ENCODE data around the gene DDX24. TPM values are rescaled to one million over a fixed set of nuclear protein-coding genes. Genes with fewer than 3 reads are reported as not detected.

DDX24 gene
- total RNA-seq, 1 experiment from 2014 or later = 217 TPM

DNA sequence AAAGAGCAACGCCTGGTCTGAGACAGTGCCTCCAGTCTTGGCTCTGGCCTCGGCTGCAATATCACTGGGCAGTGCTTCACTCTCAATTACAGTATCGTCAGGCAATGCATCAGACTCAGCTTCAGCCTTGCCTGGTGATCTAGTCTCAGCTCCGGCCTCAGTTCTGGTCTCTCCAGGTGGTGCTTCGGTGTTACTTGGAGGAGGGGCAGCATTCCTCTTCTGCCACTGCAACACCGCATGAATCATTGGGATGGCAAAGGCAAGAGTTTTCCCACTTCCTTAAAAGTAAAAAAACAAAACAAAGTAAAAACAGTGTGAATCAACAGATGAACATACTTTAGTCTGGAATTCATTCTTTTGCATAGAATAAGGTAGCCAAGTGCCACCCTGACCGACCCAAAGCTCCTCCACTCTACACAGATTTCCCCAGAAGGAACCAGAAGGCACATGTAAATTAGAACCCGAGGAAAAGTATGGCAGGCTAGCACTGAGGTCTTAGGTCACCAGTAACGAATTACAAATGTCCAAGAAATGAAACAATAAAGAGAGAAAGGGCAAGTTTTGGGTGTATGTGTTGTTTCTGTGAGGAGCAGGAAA is 18.6 kb downstream of the DDX24 start:
- Histone ChIP-seq H3K27me3 (ENCODE audit: low read length) (no peaks in the 10 kb centered on the region), H3K79me2 (ENCODE audit: low read length) (peaks cover 93% of the 10 kb centered on the region), H2AFZ (ENCODE audit: low read length) (no peak overlapping the region), H3K4me2 (ENCODE audit: low read depth, low read length, poor library complexity, severe bottlenecking) (no peak overlapping the region), H3K36me3 (ENCODE audit: insufficient read depth, low read length) (peaks cover 51% of the 10 kb centered on the region), H3K9ac (ENCODE audit: low read length) (no peak overlapping the region), H3K9me3 (ENCODE audit: low read length) (no peaks in the 10 kb centered on the region), H4K20me1 (ENCODE audit: insufficient read depth, low read depth, low read length) (peaks cover 61% of the 10 kb centered on the region), H3K4me1 (ENCODE audit: low read length) (peaks cover 6% of the 10 kb centered on the region; the same call in 1 of the 2 replicates), H3K9me2 (replicated peaks; ENCODE audit: insufficient read depth, low read length) (no peaks in the 10 kb centered on the region), H3K4me3 (ENCODE audit: low read length) (no peak overlapping the region), H3K27ac (ENCODE audit: low read length) (no peak overlapping the region)
- DNase-seq = no peak

DNA sequence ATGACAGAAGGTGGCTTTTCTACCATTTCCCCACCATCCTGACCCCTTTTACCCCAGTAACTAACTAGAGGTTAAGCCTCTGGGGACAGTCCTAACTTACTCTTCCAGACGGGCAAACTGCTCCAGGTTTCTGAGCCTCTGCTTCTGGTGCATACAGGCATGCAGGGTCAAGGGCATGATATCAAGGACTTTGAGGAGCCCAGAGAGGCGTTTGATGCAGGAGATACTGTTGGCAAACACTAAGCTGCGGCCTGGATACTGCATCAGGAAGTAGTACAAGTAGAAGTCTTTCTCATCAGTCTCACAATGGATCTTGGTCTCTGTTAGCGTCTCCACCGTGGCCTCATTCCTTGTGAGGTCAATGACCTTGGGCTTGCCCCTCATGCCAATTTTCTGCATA is 21.0 kb downstream of the DDX24 start:
- Histone ChIP-seq H3K4me1 (ENCODE audit: low read length) (peaks cover 6% of the 10 kb centered on the region; the same call in 1 of the 2 replicates), H3K27me3 (ENCODE audit: low read length) (no peaks in the 10 kb centered on the region), H3K9ac (ENCODE audit: low read length) (no peak overlapping the region), H3K27ac (ENCODE audit: low read length) (no peak overlapping the region), H3K4me2 (ENCODE audit: low read depth, low read length, poor library complexity, severe bottlenecking) (no peak overlapping the region), H3K4me3 (ENCODE audit: low read length) (no peak overlapping the region), H3K9me2 (replicated peaks; ENCODE audit: insufficient read depth, low read length) (no peaks in the 10 kb centered on the region), H3K36me3 (ENCODE audit: insufficient read depth, low read length) (peaks cover 73% of the 10 kb centered on the region), H2AFZ (ENCODE audit: low read length) (no peak overlapping the region), H3K79me2 (ENCODE audit: low read length) (peaks cover 71% of the 10 kb centered on the region), H3K9me3 (ENCODE audit: low read length) (no peaks in the 10 kb centered on the region), H4K20me1 (ENCODE audit: insufficient read depth, low read depth, low read length) (peaks cover 54% of the 10 kb centered on the region)
- DNase-seq = no peak

DNA sequence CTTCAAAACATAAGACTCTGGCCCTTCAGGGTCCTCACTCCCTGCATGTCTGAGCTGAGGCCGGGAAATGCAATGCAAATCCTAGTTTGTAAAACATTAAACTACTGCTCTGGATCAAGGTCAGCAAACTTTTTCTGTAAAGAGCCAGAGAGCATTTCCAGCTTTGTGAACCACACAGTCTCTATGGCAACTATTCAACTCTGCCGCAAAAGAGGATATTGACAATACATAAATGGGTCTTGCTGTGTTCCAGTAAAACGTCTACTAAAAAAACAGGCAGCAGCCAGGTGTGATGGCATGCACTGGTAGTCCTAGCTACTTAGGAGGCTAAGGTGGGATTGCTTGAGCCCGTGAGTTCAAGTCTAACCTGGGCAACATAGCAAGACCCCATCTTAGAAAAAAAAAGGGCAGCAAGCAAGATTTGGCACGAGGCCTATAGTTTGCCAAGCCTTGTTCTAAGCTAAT is 22.3 kb downstream of the DDX24 start:
- Histone ChIP-seq H3K9ac (ENCODE audit: low read length) (no peak overlapping the region), H3K4me2 (ENCODE audit: low read depth, low read length, poor library complexity, severe bottlenecking) (no peak overlapping the region), H3K36me3 (ENCODE audit: insufficient read depth, low read length) (peaks cover 85% of the 10 kb centered on the region), H3K27ac (ENCODE audit: low read length) (no peak overlapping the region), H4K20me1 (ENCODE audit: insufficient read depth, low read depth, low read length) (peaks cover 44% of the 10 kb centered on the region), H3K4me3 (ENCODE audit: low read length) (no peak overlapping the region), H3K79me2 (ENCODE audit: low read length) (peaks cover 58% of the 10 kb centered on the region), H3K9me2 (replicated peaks; ENCODE audit: insufficient read depth, low read length) (no peaks in the 10 kb centered on the region), H2AFZ (ENCODE audit: low read length) (no peak overlapping the region), H3K4me1 (ENCODE audit: low read length) (no peaks in the 10 kb centered on the region), H3K27me3 (ENCODE audit: low read length) (no peaks in the 10 kb centered on the region), H3K9me3 (ENCODE audit: low read length) (no peaks in the 10 kb centered on the region)
- no peak for DNase-seq

DNA sequence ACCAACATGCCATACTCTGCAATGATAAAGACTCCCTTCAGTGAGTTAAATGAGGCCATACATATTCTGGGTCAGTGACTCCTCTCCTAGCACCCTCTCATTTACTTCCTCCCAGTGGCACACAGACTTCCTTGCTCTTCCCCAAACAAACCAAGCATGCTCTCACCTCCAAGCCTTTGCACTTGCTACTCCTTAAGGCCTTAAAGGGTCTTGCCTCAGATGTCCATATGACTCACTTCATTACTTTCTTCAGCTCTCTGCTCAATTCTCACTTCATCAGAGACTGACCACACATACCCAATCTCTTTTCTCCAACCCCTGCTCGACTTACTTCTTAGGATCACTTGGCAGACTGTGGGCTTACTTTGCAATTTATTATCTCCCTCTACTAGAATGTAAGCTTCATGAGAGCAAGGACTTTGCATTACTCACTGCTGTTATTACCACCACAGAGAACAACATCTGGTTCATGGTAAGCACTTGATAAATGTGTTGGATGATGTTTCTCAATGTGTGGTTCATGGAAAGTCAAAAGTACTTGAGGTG is 22.8 kb downstream of the DDX24 start:
- Histone ChIP-seq H4K20me1 (ENCODE audit: insufficient read depth, low read depth, low read length) (peaks cover 40% of the 10 kb centered on the region), H3K27ac (ENCODE audit: low read length) (no peak overlapping the region), H2AFZ (ENCODE audit: low read length) (no peak overlapping the region), H3K4me1 (ENCODE audit: low read length) (no peaks in the 10 kb centered on the region), H3K27me3 (ENCODE audit: low read length) (no peaks in the 10 kb centered on the region), H3K36me3 (ENCODE audit: insufficient read depth, low read length) (peaks cover 85% of the 10 kb centered on the region), H3K9me3 (ENCODE audit: low read length) (no peaks in the 10 kb centered on the region), H3K9ac (ENCODE audit: low read length) (no peak overlapping the region), H3K79me2 (ENCODE audit: low read length) (peaks cover 53% of the 10 kb centered on the region), H3K4me2 (ENCODE audit: low read depth, low read length, poor library complexity, severe bottlenecking) (no peak overlapping the region), H3K9me2 (replicated peaks; ENCODE audit: insufficient read depth, low read length) (no peaks in the 10 kb centered on the region), H3K4me3 (ENCODE audit: low read length) (no peak overlapping the region)
- DNase-seq = no peak

DNA sequence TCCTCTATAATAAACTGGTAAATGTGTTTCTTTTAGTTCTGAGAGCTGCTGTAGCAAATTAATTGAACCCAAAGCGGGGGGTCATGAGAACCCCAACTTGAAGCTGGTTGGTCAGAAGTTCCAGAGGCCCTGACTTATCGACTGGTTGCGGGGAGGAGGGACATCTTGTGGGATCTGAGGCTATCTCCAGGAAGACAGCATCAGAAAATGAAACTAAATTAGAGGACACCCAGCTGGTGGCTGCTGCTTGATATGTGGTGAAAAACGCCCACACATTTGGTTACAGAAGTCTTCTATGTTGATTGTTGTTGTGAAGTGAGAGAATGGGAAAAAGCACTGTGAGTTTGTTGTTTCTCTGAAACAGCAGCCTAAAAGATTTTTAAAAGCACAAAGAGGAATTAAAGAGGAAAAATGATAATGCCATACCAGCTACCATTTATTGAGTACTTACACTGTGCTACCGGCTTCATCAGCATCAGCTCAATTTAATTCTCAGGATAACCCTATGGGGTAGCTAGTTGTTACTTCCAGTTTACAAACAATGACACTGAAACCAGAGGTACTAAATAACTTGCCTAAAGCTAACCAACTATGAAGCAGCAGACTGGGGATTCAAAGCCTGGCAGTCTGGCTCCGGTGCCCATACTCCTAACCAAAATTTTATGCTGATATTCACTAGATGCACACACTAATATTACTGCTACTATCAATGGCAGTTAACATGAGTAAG is 24.3 kb downstream of the DDX24 start:
- no peaks in the 10 kb centered on the region for H3K4me1 ChIP-seq (ENCODE audit: low read length)
- DNase-seq = no peak
- H3K4me2 ChIP-seq (ENCODE audit: low read depth, low read length, poor library complexity, severe bottlenecking) = no peak overlapping the region
- H3K4me3 ChIP-seq (ENCODE audit: low read length) = no peak overlapping the region
- no peak overlapping the region for H3K9ac ChIP-seq (ENCODE audit: low read length)
- no peak overlapping the region for H2AFZ ChIP-seq (ENCODE audit: low read length)
- H3K9me3 ChIP-seq (ENCODE audit: low read length) = no peaks in the 10 kb centered on the region
- H3K79me2 ChIP-seq (ENCODE audit: low read length) = peaks cover 38% of the 10 kb centered on the region
- peaks cover 26% of the 10 kb centered on the region for H4K20me1 ChIP-seq (ENCODE audit: insufficient read depth, low read depth, low read length)
- H3K9me2 ChIP-seq (replicated peaks; ENCODE audit: insufficient read depth, low read length) = no peaks in the 10 kb centered on the region
- no peak overlapping the region for H3K27ac ChIP-seq (ENCODE audit: low read length)
- peaks cover 88% of the 10 kb centered on the region for H3K36me3 ChIP-seq (ENCODE audit: insufficient read depth, low read length)
- H3K27me3 ChIP-seq (ENCODE audit: low read length) = no peaks in the 10 kb centered on the region

DNA sequence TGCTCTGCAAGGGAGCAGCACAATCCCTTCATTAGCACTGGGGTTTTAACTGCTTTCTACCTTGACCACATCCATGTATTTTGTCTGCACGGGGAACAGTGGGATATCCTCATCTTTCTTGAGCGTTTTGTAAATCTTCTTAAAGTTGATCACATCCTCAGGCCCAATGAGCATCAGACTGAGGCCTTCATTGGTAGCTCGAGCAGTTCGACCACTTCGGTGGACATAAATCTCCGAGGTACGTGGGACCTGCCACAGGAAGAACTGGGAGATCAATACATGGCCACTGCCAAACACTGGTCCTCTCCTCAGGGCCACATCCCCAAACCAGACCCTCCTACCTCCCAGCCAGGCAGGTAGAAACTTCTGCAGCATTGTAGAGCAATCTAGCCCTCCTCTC is 26.1 kb downstream of the DDX24 start:
- H3K9me2 ChIP-seq (replicated peaks; ENCODE audit: insufficient read depth, low read length) = no peaks in the 10 kb centered on the region
- H3K79me2 ChIP-seq (ENCODE audit: low read length) = peaks cover 22% of the 10 kb centered on the region
- H3K4me2 ChIP-seq (ENCODE audit: low read depth, low read length, poor library complexity, severe bottlenecking) = no peak overlapping the region
- H3K9me3 ChIP-seq (ENCODE audit: low read length) = no peaks in the 10 kb centered on the region
- no peak overlapping the region for H3K9ac ChIP-seq (ENCODE audit: low read length)
- peaks cover 19% of the 10 kb centered on the region for H4K20me1 ChIP-seq (ENCODE audit: insufficient read depth, low read depth, low read length)
- H3K27ac ChIP-seq (ENCODE audit: low read length) = no peak overlapping the region
- no peaks in the 10 kb centered on the region for H3K4me1 ChIP-seq (ENCODE audit: low read length)
- H2AFZ ChIP-seq (ENCODE audit: low read length) = no peak overlapping the region
- no peak overlapping the region for H3K4me3 ChIP-seq (ENCODE audit: low read length)
- peaks cover 88% of the 10 kb centered on the region for H3K36me3 ChIP-seq (ENCODE audit: insufficient read depth, low read length)
- no peaks in the 10 kb centered on the region for H3K27me3 ChIP-seq (ENCODE audit: low read length)
- DNase-seq = no peak

DNA sequence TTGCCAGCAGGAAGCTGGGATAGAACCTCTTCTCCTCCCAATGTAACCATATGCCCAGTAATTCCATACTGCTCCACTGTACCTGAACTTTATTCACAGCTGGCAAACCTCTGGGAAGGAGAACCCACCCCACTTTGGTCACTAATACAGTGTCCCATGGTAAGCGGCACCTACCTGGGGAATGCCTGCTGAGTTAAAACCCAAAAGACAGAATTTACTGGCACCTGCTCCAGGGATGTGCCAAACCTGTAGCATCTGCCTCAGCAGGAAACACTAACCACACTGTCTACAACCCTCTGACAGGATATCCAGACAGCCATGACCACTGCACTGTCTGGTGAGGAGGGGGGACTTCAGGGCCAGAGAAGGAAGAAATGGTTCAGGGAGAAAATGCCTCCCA is 26.6 kb downstream of the DDX24 start:
- Histone ChIP-seq H3K4me1 (ENCODE audit: low read length) (no peaks in the 10 kb centered on the region), H3K9ac (ENCODE audit: low read length) (no peak overlapping the region), H3K27ac (ENCODE audit: low read length) (no peak overlapping the region), H3K9me3 (ENCODE audit: low read length) (no peaks in the 10 kb centered on the region), H2AFZ (ENCODE audit: low read length) (no peak overlapping the region), H3K4me3 (ENCODE audit: low read length) (no peak overlapping the region), H4K20me1 (ENCODE audit: insufficient read depth, low read depth, low read length) (peaks cover 18% of the 10 kb centered on the region; the same call in 1 of the 2 replicates), H3K4me2 (ENCODE audit: low read depth, low read length, poor library complexity, severe bottlenecking) (no peak overlapping the region), H3K27me3 (ENCODE audit: low read length) (no peaks in the 10 kb centered on the region), H3K79me2 (ENCODE audit: low read length) (peaks cover 17% of the 10 kb centered on the region), H3K9me2 (replicated peaks; ENCODE audit: insufficient read depth, low read length) (no peaks in the 10 kb centered on the region), H3K36me3 (ENCODE audit: insufficient read depth, low read length) (peaks cover 85% of the 10 kb centered on the region)
- DNase-seq = no peak

DNA sequence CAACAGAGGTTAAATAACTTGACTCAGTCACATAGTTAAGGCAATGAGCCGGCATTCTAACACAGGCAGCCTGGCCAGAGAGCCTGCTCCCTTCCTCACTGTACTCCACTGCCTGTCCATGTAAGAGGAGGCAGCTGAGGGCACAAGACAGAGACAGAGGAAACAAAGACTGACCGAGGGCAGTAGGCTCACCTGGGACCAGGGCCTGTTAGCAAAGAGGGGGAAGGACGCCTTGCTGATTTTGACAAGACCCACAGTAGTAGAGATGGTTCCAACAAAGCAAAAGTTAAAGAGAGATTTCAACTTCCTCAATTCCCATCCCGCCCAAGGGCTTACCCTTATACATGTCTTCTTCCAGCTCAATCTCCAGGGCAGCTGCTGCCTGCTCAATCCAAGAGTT is 28.3 kb downstream of the DDX24 start:
- Histone ChIP-seq H3K36me3 (ENCODE audit: insufficient read depth, low read length) (peaks cover 85% of the 10 kb centered on the region), H3K79me2 (ENCODE audit: low read length) (peaks cover 3% of the 10 kb centered on the region; the same call in 1 of the 2 replicates), H2AFZ (ENCODE audit: low read length) (no peak overlapping the region), H4K20me1 (ENCODE audit: insufficient read depth, low read depth, low read length) (peaks cover 19% of the 10 kb centered on the region; the same call in 1 of the 2 replicates), H3K9me3 (ENCODE audit: low read length) (no peaks in the 10 kb centered on the region), H3K4me2 (ENCODE audit: low read depth, low read length, poor library complexity, severe bottlenecking) (no peak overlapping the region), H3K4me3 (ENCODE audit: low read length) (no peak overlapping the region), H3K27me3 (ENCODE audit: low read length) (no peaks in the 10 kb centered on the region), H3K27ac (ENCODE audit: low read length) (no peak overlapping the region), H3K9me2 (replicated peaks; ENCODE audit: insufficient read depth, low read length) (no peaks in the 10 kb centered on the region), H3K9ac (ENCODE audit: low read length) (no peak overlapping the region), H3K4me1 (ENCODE audit: low read length) (no peaks in the 10 kb centered on the region)
- no peak for DNase-seq

Data from Karpas-422 (cell line).